Tongue (tissue), 2 donors: ENCODE measurements around the gene HSBP1. TPM values are rescaled to one million over a fixed set of nuclear protein-coding genes. Genes with fewer than 3 reads are reported as not detected.

Experiments used
- DNase-seq: peaks from one replicate; pipeline ENCODE4 v3.0.0-alpha.2; 2015
- total RNA-seq: library from RNA; depleted of rRNA; stranded (reverse); fragments of >200 nt; gene quantifications from one replicate; pipeline ENCODE4 v1.2.3, GENCODE V29; 2014

The HSBP1 gene
- total RNA-seq = 36.5 TPM

- peak; percentile 96 for DNase-seq
These were observed at the start of gene HSBP1 for GRCh38 chr16:83807710-83808572. TSS of gene HSBP1 (plus strand) at chr16:83807978. CDS start at chr16:83808077, 99 bp downstream.

- no peak for DNase-seq
These were observed 45.4 kb upstream of the HSBP1 start for GRCh38 chr16:83762141-83762991.

GRCh38 chr16:83762992-83763358, 44.8 kb upstream of the HSBP1 start:
- DNase-seq = no peak

- no peak for DNase-seq
These were observed 38.8 kb upstream of the HSBP1 start for GRCh38 chr16:83768986-83769385.

GRCh38 chr16:83769397-83770008, 38.3 kb upstream of the HSBP1 start:
- DNase-seq = no peak

- peak; percentile 64 for DNase-seq
These were observed 36.4 kb upstream of the HSBP1 start for GRCh38 chr16:83771306-83771942.

- no peak for DNase-seq
These were observed 35.0 kb upstream of the HSBP1 start for GRCh38 chr16:83772806-83773205.

- no peak for DNase-seq
These were observed 33.7 kb upstream of the HSBP1 start for GRCh38 chr16:83774066-83774465.

- no peak for DNase-seq
These were observed 30.8 kb upstream of the HSBP1 start for GRCh38 chr16:83776944-83777343.

GRCh38 chr16:83779886-83780285, 27.9 kb upstream of the HSBP1 start:
- DNase-seq = no peak

- no peak for DNase-seq
These were observed 22.3 kb upstream of the HSBP1 start for GRCh38 chr16:83785455-83785854.

GRCh38 chr16:83789642-83790401, 18.0 kb upstream of the HSBP1 start:
- no peak for DNase-seq

- no peak for DNase-seq
These were observed 15.9 kb upstream of the HSBP1 start for GRCh38 chr16:83791916-83792315.

GRCh38 chr16:83792391-83792790, 15.4 kb upstream of the HSBP1 start:
- no peak for DNase-seq

- peak; percentile 64 for DNase-seq
These were observed 14.6 kb upstream of the HSBP1 start for GRCh38 chr16:83793179-83793578.

GRCh38 chr16:83794860-83795554, 12.8 kb upstream of the HSBP1 start:
- peak; percentile 32 for DNase-seq

- DNase-seq = no peak
These were observed 10.8 kb upstream of the HSBP1 start for GRCh38 chr16:83797013-83797412.

- DNase-seq = no peak
These were observed 8.4 kb upstream of the HSBP1 start for GRCh38 chr16:83799336-83799735.

- DNase-seq = peak; percentile 90
These were observed 5.6 kb upstream of the HSBP1 start for GRCh38 chr16:83802135-83802534.

GRCh38 chr16:83802554-83803205, 5.1 kb upstream of the HSBP1 start:
- no peak for DNase-seq
